Measurements from ENCODE around the gene FGD4.

DNA sequence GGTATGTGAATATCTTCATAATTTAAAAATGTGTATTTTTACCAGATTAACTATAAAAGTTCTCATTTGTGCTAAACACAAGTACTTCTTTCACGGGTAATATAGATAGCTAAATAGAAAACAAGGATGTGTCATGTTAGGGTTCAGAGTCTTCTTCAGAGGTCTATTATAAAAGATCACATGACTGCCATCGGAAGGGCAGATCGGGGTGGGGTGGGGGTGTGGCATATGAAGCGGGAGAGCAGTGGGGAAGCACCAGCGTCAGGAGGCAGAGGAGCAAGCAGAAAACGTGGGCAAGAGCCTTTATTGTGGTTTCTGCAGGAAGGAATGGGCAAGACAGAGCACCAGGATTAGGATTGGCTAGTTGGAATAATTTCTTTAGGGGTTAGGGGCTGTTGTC is 216.1 kb downstream of the FGD4 start:
- TF ChIP-seq, protein P1, sequence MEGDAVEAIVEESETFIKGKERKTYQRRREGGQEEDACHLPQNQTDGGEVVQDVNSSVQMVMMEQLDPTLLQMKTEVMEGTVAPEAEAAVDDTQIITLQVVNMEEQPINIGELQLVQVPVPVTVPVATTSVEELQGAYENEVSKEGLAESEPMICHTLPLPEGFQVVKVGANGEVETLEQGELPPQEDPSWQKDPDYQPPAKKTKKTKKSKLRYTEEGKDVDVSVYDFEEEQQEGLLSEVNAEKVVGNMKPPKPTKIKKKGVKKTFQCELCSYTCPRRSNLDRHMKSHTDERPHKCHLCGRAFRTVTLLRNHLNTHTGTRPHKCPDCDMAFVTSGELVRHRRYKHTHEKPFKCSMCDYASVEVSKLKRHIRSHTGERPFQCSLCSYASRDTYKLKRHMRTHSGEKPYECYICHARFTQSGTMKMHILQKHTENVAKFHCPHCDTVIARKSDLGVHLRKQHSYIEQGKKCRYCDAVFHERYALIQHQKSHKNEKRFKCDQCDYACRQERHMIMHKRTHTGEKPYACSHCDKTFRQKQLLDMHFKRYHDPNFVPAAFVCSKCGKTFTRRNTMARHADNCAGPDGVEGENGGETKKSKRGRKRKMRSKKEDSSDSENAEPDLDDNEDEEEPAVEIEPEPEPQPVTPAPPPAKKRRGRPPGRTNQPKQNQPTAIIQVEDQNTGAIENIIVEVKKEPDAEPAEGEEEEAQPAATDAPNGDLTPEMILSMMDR (conservative IDR thresholded peaks at IDR 0.05; ENCODE audit: low read length), result no peak
- TF ChIP-seq EZH2phosphoT487 (IDR thresholded peaks at IDR 0.05; ENCODE audit: borderline replicate concordance), result no peak
